ENCODE results near the gene KRTAP3-3. TPM values are rescaled to one million over a fixed set of nuclear protein-coding genes. Genes with fewer than 3 reads are reported as not detected.

The KRTAP3-3 gene
- total and polyA plus RNA-seq, 2 of the 8 experiments (the other 6 are each of a cell fraction or from before 2014, with no cell fraction given), result not detected

- Histone ChIP-seq H3K79me1 (ENCODE audit: low read depth, low read length) (no peaks in the 10 kb centered on the region), H3K4me3 (ENCODE audit: extremely low read depth in 1 of 4, insufficient read depth in 2 of 4, low read depth in 3 of 4, low read length in 4 of 4) (no peak overlapping the region), H3K14ac (ENCODE audit: insufficient read length) (no peak overlapping the region), H2BK5ac (ENCODE audit: low read depth, low read length) (no peak overlapping the region), H3K4me2 (ENCODE audit: insufficient read depth in 1 of 2, low read depth in 2 of 2, low read length in 2 of 2) (no peak overlapping the region), H2BK120ac (replicated peaks; ENCODE audit: low read depth, low read length) (no peak overlapping the region), H3K23me2 (ENCODE audit: low read depth, low read length) (no peaks in the 10 kb centered on the region), H3K36me3 (ENCODE audit: control insufficient read depth in 2 of 4, insufficient read depth in 4 of 4, low read length in 3 of 4) (no peaks in the 10 kb centered on the region), H3K79me2 (ENCODE audit: control insufficient read depth in 1 of 2, insufficient read depth in 2 of 2, low read length in 2 of 2) (no peaks in the 10 kb centered on the region), H3K23ac (ENCODE audit: insufficient read length) (no peak overlapping the region), H2AFZ (ENCODE audit: low read length) (peak overlapping the region; percentile 90; the same call in 1 of the 2 replicates), H4K8ac (ENCODE audit: extremely low read depth, insufficient read depth, low read length) (no peak overlapping the region), H3K27me3 (replicated peaks in 1 of 4; ENCODE audit: control insufficient read depth in 3 of 4, extremely low read depth in 1 of 4, insufficient read depth in 3 of 4, low read length in 3 of 4) (no peaks in the 10 kb centered on the region), H3K9ac (replicated peaks in 1 of 4; ENCODE audit: extremely low read depth in 1 of 4, low read depth in 3 of 4, low read length in 3 of 4) (no peak overlapping the region), H2BK15ac (ENCODE audit: low read length) (no peak overlapping the region), H2BK12ac (ENCODE audit: low read depth, low read length) (no peak overlapping the region; the same call in 1 of the 2 replicates), H2BK20ac (ENCODE audit: low read length) (no peak overlapping the region), H4K5ac (ENCODE audit: insufficient read length, low read depth, low read length) (peak overlapping the region; percentile 23), H4K20me1 (replicated peaks in 1 of 2; ENCODE audit: control insufficient read depth in 1 of 2, insufficient read depth in 2 of 2, low read length in 2 of 2) (no peaks in the 10 kb centered on the region), H3K18ac (ENCODE audit: extremely low read depth, low read length) (no peak overlapping the region), H3K56ac (replicated peaks; ENCODE audit: insufficient read length, low read depth, low read length) (no peak overlapping the region), H3K27ac (ENCODE audit: low read depth, low read length) (no peak overlapping the region), H4K91ac (replicated peaks; ENCODE audit: insufficient read length, low read length) (no peak overlapping the region), H3K9me3 (ENCODE audit: insufficient read depth in 2 of 2, low read depth in 1 of 2, low read length in 1 of 2) (no peaks in the 10 kb centered on the region), H3K4me1 (replicated peaks in 1 of 4; ENCODE audit: control insufficient read depth in 3 of 4, insufficient read depth in 4 of 4, low read length in 3 of 4) (peaks cover 3 to 8% (median 6%) of the 10 kb centered on the region in 4 experiments; a peak in 4 of 7 replicates), H3K4ac (replicated peaks; ENCODE audit: insufficient read length, low read depth, low read length) (no peak overlapping the region), H2AK5ac (ENCODE audit: low read depth, low read length) (no peak overlapping the region)
- ChIA-PET CTCF (ENCODE audit: partially characterized antibody) (interaction anchor here (0.6 to 5.4 kb wide), 6 partner anchors 18 to 667 kb away, joined by 3 to 34 read pairs (median 4); no protein-coding TSS in a partner anchor), POLR2A (ENCODE audit: partially characterized antibody) (no interaction called here)
- TF ChIP-seq CEBPB (IDR thresholded peaks at IDR 0.05; ENCODE audit: low read depth, low read length), result no peak
- WGBS, 2 experiments (ENCODE audit: extremely low coverage in 1 of 2, insufficient coverage in 1 of 2, insufficient read length in 1 of 2, insufficient replicate concordance in 2 of 2, low coverage in 1 of 2, low lambda C conversion rate in 2 of 2, missing lambda C conversion rate in 1 of 2), result 87% methylated on average over 8 of the region's 8 CpGs; no CpG with 5 or more reads in 1 of the 2 experiments
- no peak for FAIRE-seq
- no peak for DNase-seq (ENCODE audit: low read depth in 1 of 2, low spot score in 2 of 2)
Measured at GRCh38 chr17:40980596-40980995, 13.4 kb downstream of the KRTAP3-3 start.
